Activated CD4-positive, alpha-beta T cell treated with anti-CD3 and anti-CD28 coated beads, Interleukin-2, Interleukin-4, amounts not matched to agents 100 ng/mL and 50 ng/mL, durations not matched to agents 16 hours and 8 hours (primary cell): ENCODE data around the gene JMJD1C.
A peak's percentile ranks its signal among the peaks of the same experiment; 100 is the strongest.
"Not testable (repeated sequence)": the region's sequence is repeated elsewhere in the genome, so short reads cannot be mapped to it uniquely, and the experiment has no call there.

Source experiments
- DNase-seq: peaks from one replicate; pipeline ENCODE4 v3.0.0-alpha.2; 2020; ENCODE audit warnings: low spot score

The JMJD1C gene

GRCh38 chr10:63393050-63393449, 72.7 kb downstream of the JMJD1C start:
- DNase-seq: no peak

- DNase-seq: no peak
These were observed 73.6 kb downstream of the JMJD1C start for GRCh38 chr10:63392224-63392623.

GRCh38 chr10:63391812-63392211, 74.0 kb downstream of the JMJD1C start:
- DNase-seq: no peak

GRCh38 chr10:63390521-63390920, 75.3 kb downstream of the JMJD1C start:
- DNase-seq: no peak

- peak; percentile 24 for DNase-seq
These were observed 77.3 kb downstream of the JMJD1C start for GRCh38 chr10:63388421-63389031.

GRCh38 chr10:63385254-63385653, 80.5 kb downstream of the JMJD1C start:
- no peak for DNase-seq

GRCh38 chr10:63384675-63385074, 81.1 kb downstream of the JMJD1C start:
- no peak for DNase-seq

GRCh38 chr10:63384001-63384400, 81.8 kb downstream of the JMJD1C start:
- no peak for DNase-seq

GRCh38 chr10:63383141-63383540, 82.6 kb downstream of the JMJD1C start:
- no peak for DNase-seq

GRCh38 chr10:63382066-63382465, 83.7 kb downstream of the JMJD1C start:
- no peak for DNase-seq

- not testable (repeated sequence) for DNase-seq
These were observed 88.5 kb downstream of the JMJD1C start for GRCh38 chr10:63377305-63377661.

- DNase-seq: no peak
These were observed 89.0 kb downstream of the JMJD1C start for GRCh38 chr10:63376560-63377304.

GRCh38 chr10:63375859-63376258, 89.9 kb downstream of the JMJD1C start:
- no peak for DNase-seq

- DNase-seq: no peak
These were observed 90.3 kb downstream of the JMJD1C start for GRCh38 chr10:63375458-63375857.

- DNase-seq: no peak
These were observed 90.8 kb downstream of the JMJD1C start for GRCh38 chr10:63374991-63375390.

- DNase-seq: no peak
These were observed 92.6 kb downstream of the JMJD1C start for GRCh38 chr10:63373176-63373575.

- DNase-seq: no peak
These were observed 96.1 kb downstream of the JMJD1C start for GRCh38 chr10:63369711-63370110.

GRCh38 chr10:63368365-63368764, 97.4 kb downstream of the JMJD1C start:
- no peak for DNase-seq

- DNase-seq: no peak
These were observed 98.8 kb downstream of the JMJD1C start for GRCh38 chr10:63366933-63367332.

- DNase-seq: no peak
These were observed 99.6 kb downstream of the JMJD1C start for GRCh38 chr10:63365976-63366765.

GRCh38 chr10:63364918-63365317, 100.9 kb downstream of the JMJD1C start:
- DNase-seq: no peak

- no peak for DNase-seq
These were observed 101.8 kb downstream of the JMJD1C start for GRCh38 chr10:63363951-63364350.

- no peak for DNase-seq
These were observed 110.1 kb downstream of the JMJD1C start for GRCh38 chr10:63355682-63356081.
